ENCODE data around the gene AGMO.

DNA sequence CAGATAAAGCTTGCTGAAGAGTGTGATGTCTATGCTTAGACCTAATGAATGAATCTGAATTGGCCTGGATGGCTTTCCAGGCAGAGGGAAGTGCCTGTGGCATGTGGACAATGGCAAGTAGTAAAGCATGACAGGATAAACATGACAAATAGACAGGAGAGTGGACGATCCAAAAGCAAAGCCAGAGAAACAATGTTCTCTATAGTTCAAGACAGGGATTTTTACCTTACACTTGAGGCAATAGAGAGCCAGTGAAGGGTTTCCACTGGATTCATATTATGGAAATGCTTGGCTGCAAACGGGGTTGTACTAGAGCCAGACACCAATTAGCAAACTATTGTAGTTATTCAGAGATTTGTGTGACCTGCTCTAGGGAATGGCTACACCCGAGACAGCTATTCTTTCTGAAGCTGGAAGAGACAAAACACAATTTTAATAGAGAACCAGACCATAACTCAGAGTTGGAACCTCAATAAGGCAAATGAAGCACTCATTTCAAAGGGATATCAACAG is 2.3 kb downstream of the AGMO start:
- TF ChIP-seq CTCF (conservative IDR thresholded peaks at IDR 0.05 in 1 of 2, IDR thresholded peaks at IDR 0.05 in 1 of 2; ENCODE audit: low read depth in 1 of 2, low read length in 2 of 2) (no peak), EZH2 (IDR thresholded peaks at IDR 0.05; ENCODE audit: low read length, missing control alignments) (no peak)
